Ectodermal cell (in vitro differentiated cells): ENCODE results near the gene FITM2.

Experiments used
- H3K27ac ChIP-seq: 2 replicates; pipeline ENCODE4 v1.7.0; 2013; ENCODE audit warnings: mild to moderate bottlenecking, low read depth, low read length; ENCODE audit not compliant: insufficient read depth, poor library complexity, severe bottlenecking
- H3K27me3 ChIP-seq: 2 replicates; pipeline ENCODE4 v1.7.0; 2013; ENCODE audit warnings: mild to moderate bottlenecking, low read length; ENCODE audit not compliant: insufficient read depth, control insufficient read depth, poor library complexity, severe bottlenecking
- H3K36me3 ChIP-seq: one replicate; pipeline ENCODE4 v1.7.0; 2013; ENCODE audit warnings: low read length; ENCODE audit not compliant: control insufficient read depth, insufficient read depth
- H3K4me1 ChIP-seq: one replicate; pipeline ENCODE4 v1.7.0; 2013; ENCODE audit warnings: low read length; ENCODE audit not compliant: control insufficient read depth, insufficient read depth
- H3K4me3 ChIP-seq: 2 replicates; pipeline ENCODE4 v1.7.0; 2013; ENCODE audit warnings: low read depth, low read length, control low read depth; ENCODE audit not compliant: insufficient read depth
- H3K9me3 ChIP-seq: 2 replicates; pipeline ENCODE4 v1.7.0; 2013; ENCODE audit warnings: mild to moderate bottlenecking, low read length, moderate library complexity; ENCODE audit not compliant: control insufficient read depth
- WGBS, 2 experiments: methylation state at CpG; one replicate each; pipeline ENCODE4 v1.1.7; 2013; ENCODE audit warnings: missing lambda C conversion rate in 2 of 2; 5-methylcytosine and 5-hydroxymethylcytosine counted together

The FITM2 gene

GRCh38 chr20:44287272-44288097 is 23.5 kb downstream of the FITM2 start:
- H3K27me3 ChIP-seq: no peaks in the 10 kb centered on the region
- H3K9me3 ChIP-seq: no peaks in the 10 kb centered on the region
- H3K27ac ChIP-seq: no peak overlapping the region
- no peaks in the 10 kb centered on the region for H3K4me1 ChIP-seq
- H3K4me3 ChIP-seq: no peak overlapping the region
- H3K36me3 ChIP-seq: no peaks in the 10 kb centered on the region
- WGBS, 2 experiments: 81 to 86% methylated on average over 5 of the region's 5 CpGs

DNA sequence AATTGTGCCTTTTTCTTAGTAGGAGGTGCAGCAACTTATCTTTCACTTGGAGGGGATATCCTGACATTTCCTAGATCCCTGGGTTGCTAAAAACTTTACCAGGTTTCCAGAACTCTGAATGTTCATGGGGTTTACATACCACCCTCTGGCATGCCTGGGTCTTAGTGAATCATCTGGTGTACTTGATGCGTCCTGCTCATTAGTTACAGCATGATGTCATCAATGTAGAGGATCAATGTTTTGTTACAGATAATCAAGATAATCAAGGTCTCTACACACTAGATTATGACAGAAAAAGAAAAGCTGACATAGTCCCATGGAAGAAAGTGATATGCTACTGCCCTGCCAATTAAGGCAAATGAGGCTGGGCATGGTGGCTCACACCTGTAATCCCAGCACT is 27.0 kb downstream of the FITM2 start:
- Histone ChIP-seq H3K36me3 (no peaks in the 10 kb centered on the region), H3K9me3 (no peaks in the 10 kb centered on the region), H3K27me3 (no peaks in the 10 kb centered on the region), H3K27ac (no peak overlapping the region), H3K4me1 (no peaks in the 10 kb centered on the region), H3K4me3 (no peak overlapping the region)
- WGBS, 2 experiments: 94 to 100% methylated on average over 1 of the region's 1 CpG

- 94 to 95% methylated on average over 3 of the region's 3 CpGs for WGBS, 2 experiments
- H3K4me3 ChIP-seq: no peak overlapping the region
- no peak overlapping the region for H3K27ac ChIP-seq
- no peaks in the 10 kb centered on the region for H3K4me1 ChIP-seq
- H3K36me3 ChIP-seq: no peaks in the 10 kb centered on the region
- no peaks in the 10 kb centered on the region for H3K9me3 ChIP-seq
- H3K27me3 ChIP-seq: no peaks in the 10 kb centered on the region
These were observed 28.8 kb downstream of the FITM2 start for GRCh38 chr20:44282192-44282591.

- H3K27me3 ChIP-seq: no peaks in the 10 kb centered on the region
- H3K36me3 ChIP-seq: no peaks in the 10 kb centered on the region
- no peaks in the 10 kb centered on the region for H3K4me1 ChIP-seq
- H3K9me3 ChIP-seq: no peaks in the 10 kb centered on the region
- 97 to 100% methylated on average over 2 of the region's 2 CpGs for WGBS, 2 experiments
- no peak overlapping the region for H3K27ac ChIP-seq
- no peak overlapping the region for H3K4me3 ChIP-seq
These were observed 30.6 kb downstream of the FITM2 start for GRCh38 chr20:44280387-44280786.

DNA sequence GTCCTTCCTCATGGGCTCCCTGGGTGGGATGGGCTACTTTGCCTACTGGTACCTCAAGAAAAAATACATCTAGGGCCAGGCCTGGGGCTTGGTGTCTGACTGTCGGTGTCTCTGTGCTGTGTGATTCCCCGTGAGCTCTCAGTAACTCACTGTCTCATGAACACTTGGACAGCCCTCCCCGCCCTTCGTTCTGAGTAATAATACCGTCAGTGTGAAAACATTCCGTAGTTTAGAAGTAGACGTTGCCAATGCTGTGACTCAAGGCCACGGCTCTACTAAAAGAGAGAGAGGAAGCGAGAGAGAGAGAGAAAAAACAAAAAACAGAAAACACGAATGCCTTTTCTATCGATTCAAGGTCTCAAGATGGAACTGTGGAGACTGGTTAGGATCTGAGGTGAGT is 31.8 kb downstream of the FITM2 start:
- H3K9me3 ChIP-seq: no peaks in the 10 kb centered on the region
- no peaks in the 10 kb centered on the region for H3K4me1 ChIP-seq
- WGBS, 2 experiments: 93 to 94% methylated on average over 11 of the region's 11 CpGs
- H3K36me3 ChIP-seq: no peaks in the 10 kb centered on the region
- no peaks in the 10 kb centered on the region for H3K27me3 ChIP-seq
- no peak overlapping the region for H3K27ac ChIP-seq
- H3K4me3 ChIP-seq: no peak overlapping the region

DNA sequence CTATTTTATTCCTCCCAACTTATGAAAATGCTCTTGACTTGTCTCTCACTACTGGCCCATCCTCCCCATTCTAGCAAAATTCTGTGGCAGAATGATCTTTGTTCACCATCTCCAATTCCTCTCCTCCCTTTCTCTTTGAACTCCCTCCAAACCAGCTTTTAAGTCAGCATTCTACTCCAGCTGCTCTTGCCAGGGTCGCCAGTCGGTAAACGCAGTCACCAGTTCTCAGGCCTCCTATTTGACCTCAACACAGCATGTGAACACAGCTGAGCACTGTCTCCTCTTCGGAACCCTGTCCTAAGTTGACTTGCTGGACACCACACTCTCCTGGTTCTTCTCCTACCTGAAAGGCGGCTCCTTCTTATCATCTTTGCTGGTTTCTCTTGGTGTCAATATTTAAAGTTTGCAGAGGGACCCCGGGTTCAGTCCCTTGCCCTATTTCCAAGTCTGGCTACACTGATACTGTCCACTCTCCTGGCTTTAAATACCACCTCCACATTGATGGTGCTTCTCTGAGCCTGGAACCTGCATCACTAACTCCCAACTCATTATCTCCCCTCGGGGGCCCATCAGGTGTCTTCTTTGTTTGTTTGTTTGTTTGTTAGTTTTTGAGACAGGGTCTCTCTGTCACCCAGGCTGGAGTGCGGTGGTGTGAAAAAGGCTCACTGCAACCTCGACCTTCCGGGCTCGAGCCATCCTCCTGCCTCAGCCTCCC is 36.5 kb downstream of the FITM2 start:
- Histone ChIP-seq H3K4me1 (no peaks in the 10 kb centered on the region), H3K27me3 (no peaks in the 10 kb centered on the region), H3K4me3 (no peak overlapping the region), H3K36me3 (no peaks in the 10 kb centered on the region), H3K27ac (no peak overlapping the region), H3K9me3 (no peaks in the 10 kb centered on the region)
- 87 to 90% methylated on average over 11 of the region's 11 CpGs for WGBS, 2 experiments

DNA sequence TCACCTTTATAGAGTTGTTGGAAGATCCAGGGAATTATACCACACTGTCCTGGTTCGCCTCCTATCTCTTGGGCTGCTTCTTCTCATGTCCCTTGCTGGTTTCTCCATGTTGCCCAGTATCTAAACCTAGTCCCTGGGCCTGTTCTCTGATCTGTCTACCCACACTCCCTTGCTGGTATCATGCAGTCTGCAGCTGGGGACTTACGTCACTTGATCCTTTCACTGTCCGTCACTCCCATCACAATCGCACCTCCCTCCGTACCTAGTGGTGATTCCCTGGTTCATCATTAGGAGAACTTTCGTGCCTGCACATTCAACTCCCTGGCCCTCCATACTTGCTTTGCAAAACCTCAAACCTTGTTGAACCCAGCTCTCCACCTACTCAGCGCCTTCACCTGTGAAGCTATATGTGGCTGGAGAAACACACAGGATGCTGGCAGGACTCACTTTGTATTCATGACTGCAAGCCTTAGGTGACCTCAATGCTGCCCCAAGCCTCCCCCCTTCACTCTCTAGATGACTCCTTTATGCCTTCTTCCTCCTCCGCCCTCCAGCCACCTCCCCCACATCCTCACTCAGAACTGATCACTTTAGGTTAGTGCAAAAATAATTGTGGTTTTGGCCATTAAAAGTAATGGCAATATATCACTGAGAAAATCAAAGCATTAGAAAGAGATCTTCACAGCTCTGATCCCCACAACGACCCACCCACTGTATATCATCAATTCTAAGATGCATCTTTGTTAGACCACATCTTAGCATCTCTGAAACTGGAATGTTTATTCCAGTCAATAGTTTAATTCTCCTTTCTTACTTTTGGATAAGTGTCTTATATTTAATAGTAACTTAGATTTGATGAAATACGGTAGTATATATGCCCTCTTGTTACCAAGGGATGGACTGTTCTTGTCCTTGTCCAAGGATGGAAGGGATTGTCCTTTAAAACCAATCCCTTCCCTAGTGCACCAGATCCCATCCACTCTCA is 37.5 kb downstream of the FITM2 start:
- no peak overlapping the region for H3K27ac ChIP-seq
- WGBS, 2 experiments: 88 to 90% methylated on average over 9 of the region's 10 CpGs
- H3K4me3 ChIP-seq: no peak overlapping the region
- no peaks in the 10 kb centered on the region for H3K27me3 ChIP-seq
- H3K4me1 ChIP-seq: no peaks in the 10 kb centered on the region
- H3K36me3 ChIP-seq: no peaks in the 10 kb centered on the region
- no peaks in the 10 kb centered on the region for H3K9me3 ChIP-seq

DNA sequence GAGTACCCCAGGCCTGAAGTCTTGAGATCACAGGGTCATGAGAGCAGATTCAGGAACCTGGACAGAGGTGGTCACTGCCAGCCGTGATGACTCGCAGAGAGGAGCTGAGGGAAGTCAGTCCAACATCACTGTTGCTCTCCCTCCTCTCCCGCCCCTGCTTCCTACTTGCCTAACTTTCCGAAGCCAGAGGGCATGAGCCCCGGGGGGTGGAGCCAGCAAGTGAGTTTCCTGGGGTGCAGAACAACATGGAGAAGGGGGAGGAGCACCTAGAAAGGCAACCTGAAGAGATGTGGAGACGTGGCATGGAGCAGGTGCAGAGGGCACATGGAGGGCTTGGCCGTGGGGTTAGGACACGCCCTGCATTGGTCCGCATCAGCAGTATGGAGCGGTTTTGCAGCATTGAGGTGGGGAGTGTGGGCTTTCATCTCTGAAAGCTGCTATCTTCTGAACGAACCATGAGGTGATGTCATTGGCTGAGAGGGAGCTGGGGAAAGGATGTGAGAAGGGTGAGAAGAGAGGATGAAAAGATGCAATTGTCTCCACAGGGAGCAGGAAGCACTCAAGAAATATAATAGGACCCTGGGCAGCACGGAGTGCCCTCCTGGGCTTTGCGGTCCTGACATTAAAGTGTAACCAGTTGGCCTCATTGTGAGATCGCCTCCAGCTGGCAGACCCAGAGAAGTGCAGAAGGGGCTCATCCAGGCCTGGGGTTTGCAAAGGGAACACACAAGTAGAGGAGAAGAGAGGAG is 38.9 kb downstream of the FITM2 start:
- Histone ChIP-seq H3K36me3 (no peaks in the 10 kb centered on the region), H3K9me3 (no peaks in the 10 kb centered on the region), H3K27me3 (no peaks in the 10 kb centered on the region), H3K4me3 (no peak overlapping the region), H3K27ac (no peak overlapping the region), H3K4me1 (no peaks in the 10 kb centered on the region)
- WGBS, 2 experiments: 59 to 68% methylated on average over 14 of the region's 14 CpGs

GRCh38 chr20:44268802-44269201 is 42.2 kb downstream of the FITM2 start:
- Histone ChIP-seq H3K27me3 (no peaks in the 10 kb centered on the region), H3K27ac (no peak overlapping the region), H3K36me3 (no peaks in the 10 kb centered on the region), H3K9me3 (no peaks in the 10 kb centered on the region), H3K4me3 (no peak overlapping the region), H3K4me1 (no peaks in the 10 kb centered on the region)
- 95 to 98% methylated on average over 5 of the region's 5 CpGs for WGBS, 2 experiments
